Ovary (tissue), 9 donors: ENCODE results near the gene BMP4. TPM values are rescaled to one million over a fixed set of nuclear protein-coding genes. Genes with fewer than 3 reads are reported as not detected.

Experiments used
- DNase-seq, 5 donors: peaks; one replicate each; pipeline ENCODE4 v3.0.0-alpha.2; 2019 to 2020
- H3K27ac ChIP-seq, 2 donors: fragments of 200-600 bp; one replicate each; pipeline versions ENCODE4 v1.5.1 to v1.8.0; 2019 to 2022
- H3K27me3 ChIP-seq: fragments of 200-600 bp; one replicate; pipeline ENCODE4 v1.8.0; 2022
- H3K36me3 ChIP-seq: fragments of 200-600 bp; sonication (generic); one replicate; pipeline ENCODE4 v1.5.1; 2019
- H3K4me1 ChIP-seq: one replicate; pipeline ENCODE4 v1.8.1; 2013; ENCODE audit warnings: mild to moderate bottlenecking, moderate library complexity; ENCODE audit not compliant: insufficient read depth
- H3K4me3 ChIP-seq: fragments of 200-600 bp; sonication (generic); one replicate; pipeline ENCODE4 v1.5.1; 2017
- H3K9me3 ChIP-seq, 2 donors: fragments of 200-600 bp in 1 of 2; sonication (generic) in 1 of 2; one replicate each; pipeline versions ENCODE4 v1.5.1 to v1.8.1; 2013 to 2019; ENCODE audit warnings: mild to moderate bottlenecking in 1 of 2, moderate library complexity in 1 of 2
- CTCF ChIP-seq, 3 donors: fragments of 450-650 bp in 2 of 3; fragments of 200-600 bp in 1 of 3; IDR thresholded peaks; one replicate each; pipeline versions ENCODE4 v1.5.1 to v1.8.0; 2016 to 2022; ENCODE audit warnings: antibody characterized with exemption in 3 of 3, mild to moderate bottlenecking in 1 of 3
- EP300 ChIP-seq: sonication (generic); formaldehyde crosslinking; IDR thresholded peaks from one replicate; pipeline ENCODE4 v1.6.1; 2017; ENCODE audit warnings: antibody characterized with exemption
- POLR2A ChIP-seq: fragments of 450-650 bp; IDR thresholded peaks from one replicate; pipeline ENCODE4 v1.6.1; 2017; ENCODE audit warnings: antibody characterized with exemption, mild to moderate bottlenecking, moderate library complexity
- WGBS, 3 donors: extraction: QIAGEN DNeasy Blood & Tissue Kit in 1 of 3; methylation state at CpG; one replicate each; pipeline versions ENCODE4 v1.1.5 to v1.1.7; 2013 to 2017; 5-methylcytosine and 5-hydroxymethylcytosine counted together
- intact Hi-C, 4 donors: fragments of 100-400 bp; cut with DNase I; formaldehyde crosslinking; loops; one replicate each; pipeline versions ENCODE4 v1.11.0 to v1.15.1; 2022 to 2023
- polyA plus RNA-seq, 2 donors: library from polyadenylated mRNA; stranded (reverse); fragments of 200-250 nt in 1 of 2; fragments of 350-450 nt in 1 of 2; fragmentation: Illumina TruSeq in 1 of 2; extraction: RNeasy Lipid Tissue Mini Kit (QIAGEN cat#74804) in 1 of 2; gene quantifications; one replicate each; pipeline ENCODE4 v1.2.3, GENCODE V29; 2013 to 2014
- total RNA-seq, 7 donors: library from RNA; depleted of rRNA in 2 of 7; stranded (reverse); fragments of >200 nt in 2 of 7; fragmentation: NEBNext Ultra II Directional in 3 of 7; extraction: Animal tissue kit (Norgen Biotek cat#: 25700) in 3 of 7; gene quantifications; one replicate each; pipeline versions ENCODE4 v1.1.0 to v1.2.4, GENCODE V29; 2016 to 2023
- donor health status: DM: no; HTN: no; CAD: no; lungs with moderate emphysema.
- donor health status: DM: no; HTN: no; CAD: no.
- donor health status: Bipolar disorder and iron deficiency.
- donor health status: DM: yes; HTN: yes; CAD: no.
- donor health status: DM: no; HTN: no; CAD: no.
- donor health status: DM: yes; HTN: yes; CAD: no.

Gene BMP4
- total and polyA plus RNA-seq, 9 donors, result 4.4 to 22.8 (median 13.0) TPM

- H3K4me1 ChIP-seq, result no peaks in the 10 kb centered on the region
- no peaks in the 10 kb centered on the region for H3K27me3 ChIP-seq
- no peaks in the 10 kb centered on the region for H3K9me3 ChIP-seq
- no peak overlapping the region for H3K4me3 ChIP-seq
- no peaks in the 10 kb centered on the region for H3K36me3 ChIP-seq
- no peak for DNase-seq
- WGBS, 3 donors, result 81 to 89% (median 85%) methylated on average over 4 of the region's 4 CpGs
- intact Hi-C loops, result no loop called here
- H3K27ac ChIP-seq, result no peak overlapping the region
- TF ChIP-seq POLR2A, result no peak
- TF ChIP-seq CTCF (IDR thresholded peaks at IDR 0.05), result no peak
These were observed 14.9 kb upstream of the BMP4 start for GRCh38 chr14:53971521-53971920.

- intact Hi-C loops, result no loop called here
- no peaks in the 10 kb centered on the region for H3K36me3 ChIP-seq
- no peak overlapping the region for H3K4me3 ChIP-seq
- no peak overlapping the region for H3K27ac ChIP-seq
- no peaks in the 10 kb centered on the region for H3K9me3 ChIP-seq
- TF ChIP-seq EP300 (no peak), POLR2A (no peak), CTCF (IDR thresholded peaks at IDR 0.05) (no peak)
- H3K27me3 ChIP-seq, result no peaks in the 10 kb centered on the region
- DNase-seq, result no peak
- H3K4me1 ChIP-seq, result no peaks in the 10 kb centered on the region
These were observed 12.7 kb upstream of the BMP4 start for GRCh38 chr14:53969326-53969725.

- Histone ChIP-seq H3K4me1 (no peaks in the 10 kb centered on the region), H3K27ac (no peak overlapping the region), H3K9me3 (no peaks in the 10 kb centered on the region), H3K4me3 (no peak overlapping the region), H3K27me3 (no peaks in the 10 kb centered on the region), H3K36me3 (no peaks in the 10 kb centered on the region)
- TF ChIP-seq EP300 (no peak), POLR2A (no peak), CTCF (IDR thresholded peaks at IDR 0.05) (no peak)
- intact Hi-C loops, result no loop called here
- DNase-seq, result no peak
- WGBS, 3 donors, result 90 to 95% (median 93%) methylated on average over 3 of the region's 3 CpGs
These were observed 12.1 kb upstream of the BMP4 start for GRCh38 chr14:53968726-53969125.

- WGBS, 3 donors, result 47 to 74% (median 59%) methylated on average over 2 of the region's 2 CpGs
- Histone ChIP-seq H3K27me3 (no peaks in the 10 kb centered on the region), H3K9me3 (no peaks in the 10 kb centered on the region), H3K36me3 (no peaks in the 10 kb centered on the region), H3K4me1 (peaks cover 4% of the 10 kb centered on the region), H3K4me3 (no peak overlapping the region), H3K27ac (no peak overlapping the region)
- no peak for TF ChIP-seq EP300
- no peak for DNase-seq
- intact Hi-C loops, result no loop called here
These were observed 11.0 kb upstream of the BMP4 start for GRCh38 chr14:53967606-53968005.

GRCh38 chr14:53964249-53964648 lies 7.6 kb upstream of the BMP4 start:
- DNase-seq, result no peak
- H3K27me3 ChIP-seq, result no peaks in the 10 kb centered on the region
- H3K4me3 ChIP-seq, result no peak overlapping the region
- TF ChIP-seq CTCF (IDR thresholded peaks at IDR 0.05), result no peak
- TF ChIP-seq EP300, result no peak
- TF ChIP-seq POLR2A, result no peak
- no peaks in the 10 kb centered on the region for H3K9me3 ChIP-seq
- WGBS, 3 donors, result 88 to 95% (median 94%) methylated on average over 4 of the region's 4 CpGs
- H3K36me3 ChIP-seq, result no peaks in the 10 kb centered on the region
- intact Hi-C loops, result no loop called here
- no peak overlapping the region for H3K27ac ChIP-seq
- H3K4me1 ChIP-seq, result peaks cover 4% of the 10 kb centered on the region
